ENCODE measurements around the gene WRAP73. TPM values are rescaled to one million over a fixed set of nuclear protein-coding genes. Genes with fewer than 3 reads are reported as not detected.

WRAP73 gene
- total and polyA plus RNA-seq, 12 donors: 5.1 to 29.6 (median 18.1) TPM

DNA sequence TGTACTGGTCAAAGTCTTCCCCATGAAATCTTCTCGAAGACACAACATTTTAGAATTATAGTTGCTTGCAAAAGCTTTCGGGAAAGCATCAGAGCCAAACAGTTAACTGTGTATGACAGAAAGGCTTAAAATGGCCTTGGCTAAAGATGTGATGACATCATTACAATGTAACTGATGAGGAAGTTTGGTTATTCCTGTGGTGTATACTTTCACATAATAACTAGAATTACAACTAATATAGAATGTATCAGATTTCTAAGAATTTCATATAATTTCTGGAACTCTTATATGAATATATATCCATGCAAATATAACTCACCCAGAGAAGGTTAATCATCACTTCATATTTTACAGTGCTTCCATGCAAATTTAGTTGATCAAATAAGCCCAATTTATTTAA, 10.8 kb upstream of the WRAP73 start:
- Histone ChIP-seq H3K36me3 (replicated peaks in 1 of 2) (no peaks in the 10 kb centered on the region), H3K27me3 (no peaks in the 10 kb centered on the region), H3K27ac (no peak overlapping the region), H3K4me3 (no peak overlapping the region), H3K9me3 (replicated peaks in 1 of 3) (no peaks in the 10 kb centered on the region), H3K4me1 (replicated peaks in 1 of 2) (no peaks in the 10 kb centered on the region)
- TF ChIP-seq, protein P1, sequence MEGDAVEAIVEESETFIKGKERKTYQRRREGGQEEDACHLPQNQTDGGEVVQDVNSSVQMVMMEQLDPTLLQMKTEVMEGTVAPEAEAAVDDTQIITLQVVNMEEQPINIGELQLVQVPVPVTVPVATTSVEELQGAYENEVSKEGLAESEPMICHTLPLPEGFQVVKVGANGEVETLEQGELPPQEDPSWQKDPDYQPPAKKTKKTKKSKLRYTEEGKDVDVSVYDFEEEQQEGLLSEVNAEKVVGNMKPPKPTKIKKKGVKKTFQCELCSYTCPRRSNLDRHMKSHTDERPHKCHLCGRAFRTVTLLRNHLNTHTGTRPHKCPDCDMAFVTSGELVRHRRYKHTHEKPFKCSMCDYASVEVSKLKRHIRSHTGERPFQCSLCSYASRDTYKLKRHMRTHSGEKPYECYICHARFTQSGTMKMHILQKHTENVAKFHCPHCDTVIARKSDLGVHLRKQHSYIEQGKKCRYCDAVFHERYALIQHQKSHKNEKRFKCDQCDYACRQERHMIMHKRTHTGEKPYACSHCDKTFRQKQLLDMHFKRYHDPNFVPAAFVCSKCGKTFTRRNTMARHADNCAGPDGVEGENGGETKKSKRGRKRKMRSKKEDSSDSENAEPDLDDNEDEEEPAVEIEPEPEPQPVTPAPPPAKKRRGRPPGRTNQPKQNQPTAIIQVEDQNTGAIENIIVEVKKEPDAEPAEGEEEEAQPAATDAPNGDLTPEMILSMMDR (IDR thresholded peaks at IDR 0.05): no peak
- TF ChIP-seq POLR2A (IDR thresholded peaks at IDR 0.05): no peak
- WGBS, 4 donors: 68 to 82% (median 79%) methylated on average over 2 of the region's 2 CpGs
- no peak for DNase-seq
- intact Hi-C loops (cut with DNase I): no loop called here

DNA sequence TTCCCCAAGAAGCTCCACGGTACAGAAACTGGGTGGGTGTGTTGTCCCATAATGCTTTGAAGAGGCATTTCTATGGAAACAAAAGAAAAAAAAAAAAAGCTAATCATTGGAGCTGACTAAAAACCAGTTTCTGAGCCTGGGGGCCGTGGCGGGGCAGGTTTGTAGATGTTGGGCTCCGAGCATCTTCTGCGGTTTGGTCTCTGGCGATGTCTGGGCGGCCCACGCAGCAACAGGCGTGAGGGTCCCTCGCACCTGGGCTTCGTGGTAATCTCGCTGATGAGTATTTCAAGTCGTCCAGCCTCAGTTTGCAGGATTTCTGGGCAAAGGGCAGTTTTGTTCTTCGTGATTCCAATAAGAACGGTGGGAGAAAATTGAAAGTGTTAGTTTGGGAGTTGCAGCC, 9.2 kb upstream of the WRAP73 start:
- Histone ChIP-seq H3K27ac (no peak overlapping the region), H3K27me3 (peaks cover under 1% of the 10 kb centered on the region), H3K9me3 (replicated peaks in 1 of 3) (no peaks in the 10 kb centered on the region), H3K36me3 (replicated peaks in 1 of 2) (no peaks in the 10 kb centered on the region), H3K4me3 (no peak overlapping the region), H3K4me1 (replicated peaks in 1 of 2) (no peaks in the 10 kb centered on the region)
- intact Hi-C loops (cut with DNase I): no loop called here
- no peak for DNase-seq
- 80 to 92% (median 85%) methylated on average over 15 of the region's 15 CpGs for WGBS, 4 donors
- no peak for TF ChIP-seq POLR2A (IDR thresholded peaks at IDR 0.05)
- TF ChIP-seq, protein P1 (IDR thresholded peaks at IDR 0.05): no peak

DNA sequence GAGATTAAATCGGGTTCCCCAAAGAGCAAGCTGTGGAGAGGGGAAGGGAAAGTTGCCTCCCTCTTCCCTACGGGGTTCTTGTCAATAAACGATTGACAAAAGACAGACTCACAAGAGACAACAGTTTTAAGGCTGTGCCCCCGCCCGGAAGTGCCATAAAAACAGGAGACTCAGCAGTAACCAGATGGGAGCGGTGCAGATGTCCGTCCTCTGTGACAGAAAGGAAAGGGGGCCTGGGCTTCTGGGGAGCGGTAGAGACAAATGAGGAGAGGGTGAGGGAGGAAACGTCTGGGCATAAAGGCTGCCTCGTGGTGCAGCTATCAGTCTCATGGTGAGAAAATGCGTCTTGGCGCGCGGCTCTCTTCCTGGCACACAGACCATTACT, 8.3 kb upstream of the WRAP73 start:
- intact Hi-C loops (cut with DNase I): no loop called here
- no peaks in the 10 kb centered on the region for H3K4me1 ChIP-seq (replicated peaks in 1 of 2)
- no peak overlapping the region for H3K4me3 ChIP-seq
- TF ChIP-seq, protein P1 (IDR thresholded peaks at IDR 0.05): no peak
- peaks cover 8% of the 10 kb centered on the region for H3K27me3 ChIP-seq
- H3K27ac ChIP-seq: no peak overlapping the region
- H3K9me3 ChIP-seq (replicated peaks in 1 of 3): no peaks in the 10 kb centered on the region
- H3K36me3 ChIP-seq (replicated peaks in 1 of 2): no peaks in the 10 kb centered on the region
- WGBS, 4 donors: 56 to 69% (median 62%) methylated on average over 14 of the region's 14 CpGs
- DNase-seq: no peak

DNA sequence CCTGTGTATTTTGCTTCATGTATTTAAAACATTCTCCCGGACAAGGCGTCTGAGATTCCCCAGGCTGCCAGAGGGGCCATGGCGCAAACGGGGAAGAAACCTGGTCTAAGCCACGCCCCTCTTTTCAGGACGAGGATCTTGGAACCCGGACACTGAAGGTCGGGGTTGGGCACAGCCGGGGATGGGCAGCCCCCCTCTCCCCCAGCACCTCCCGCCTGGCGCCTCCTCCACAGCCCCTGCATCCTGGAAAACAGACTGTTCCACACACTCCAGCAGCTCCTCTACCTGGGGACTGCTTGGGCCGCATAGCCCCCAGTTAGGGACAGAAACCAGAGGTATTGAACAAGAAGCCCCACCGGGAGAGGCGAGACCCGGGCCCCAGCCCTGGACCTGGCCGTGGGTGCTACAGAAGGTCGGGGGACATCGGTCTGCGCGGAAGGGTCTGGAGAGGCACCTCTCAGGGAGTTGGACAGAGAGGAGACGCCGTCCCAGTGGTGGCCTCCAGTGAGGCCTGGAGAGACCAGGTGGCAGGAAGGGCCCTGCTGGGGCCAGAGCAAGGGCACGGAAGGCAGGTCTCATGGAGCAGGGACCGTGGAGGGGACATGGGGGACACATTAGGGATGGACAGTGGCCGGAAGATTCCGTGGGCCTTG, 7.8 kb upstream of the WRAP73 start:
- peaks cover 13% of the 10 kb centered on the region for H3K27me3 ChIP-seq

More for the DNA sequence above, 7.8 kb upstream of the WRAP73 start:
- H3K9me3 ChIP-seq (replicated peaks in 1 of 3): no peaks in the 10 kb centered on the region
- intact Hi-C loops (cut with DNase I): no loop called here
- no peak for TF ChIP-seq POLR2A (IDR thresholded peaks at IDR 0.05)
- TF ChIP-seq, protein P1 (IDR thresholded peaks at IDR 0.05): no peak
- no peak overlapping the region for H3K27ac ChIP-seq
- no peak for DNase-seq
- H3K4me3 ChIP-seq: no peak overlapping the region
- no peaks in the 10 kb centered on the region for H3K36me3 ChIP-seq (replicated peaks in 1 of 2)
- H3K4me1 ChIP-seq (replicated peaks in 1 of 2): peaks cover 0 to 2% of the 10 kb centered on the region in 2 donors
- WGBS, 4 donors: 78 to 84% (median 81%) methylated on average over 20 to 26 of the region's 26 CpGs

Measured in adrenal gland (tissue), 12 donors.